ENCODE results near the gene PSMD13.

The PSMD13 gene

DNA sequence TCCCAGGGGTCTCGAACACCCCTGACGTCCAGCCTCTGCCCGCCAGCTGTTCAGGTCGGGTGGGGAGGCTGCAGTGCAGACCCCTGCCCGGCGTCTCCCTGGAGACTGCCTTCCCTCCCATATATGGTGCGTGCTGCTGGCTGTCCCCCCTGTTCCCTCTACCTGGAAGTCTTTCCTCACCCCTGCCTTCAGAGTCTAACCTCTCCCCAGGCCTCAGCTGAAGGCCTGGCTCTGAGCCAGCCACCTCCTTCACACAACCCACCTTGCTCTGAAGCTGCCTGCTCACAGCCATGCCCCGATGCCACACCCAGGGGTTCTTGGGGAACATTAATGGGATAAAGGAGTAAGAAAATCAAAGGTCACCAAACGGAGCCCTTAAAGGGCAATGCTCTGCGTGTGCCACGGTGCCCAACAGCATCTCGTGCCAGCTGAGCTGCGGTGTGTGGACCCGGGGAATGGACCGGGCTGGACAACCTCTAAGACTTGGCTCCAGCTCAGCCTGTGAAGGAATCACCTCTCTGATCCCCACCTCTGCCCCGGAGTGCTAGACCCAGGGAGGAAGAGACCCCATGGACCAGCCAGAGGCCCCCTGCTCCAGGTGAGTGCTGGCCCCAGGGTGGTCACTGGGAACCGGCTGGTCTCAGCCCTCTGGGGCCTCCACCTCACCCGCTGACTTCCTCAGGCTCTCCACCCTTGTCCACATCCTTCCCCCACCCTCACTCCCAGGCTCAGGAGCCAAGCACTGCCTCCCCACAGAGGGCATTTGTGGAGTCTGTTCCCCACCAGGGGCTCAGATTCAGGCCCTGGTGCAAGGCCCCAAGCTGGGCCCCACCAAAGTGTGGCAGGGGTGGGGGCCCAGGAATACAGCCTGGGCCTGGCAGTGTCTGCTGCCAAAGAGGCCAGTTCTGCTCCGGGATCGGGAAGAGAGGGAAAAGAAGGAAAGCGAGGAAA lies 41.5 kb downstream of the PSMD13 start, which contains the start of gene NLRP6:
Gene NLRP6, plus strand, starts transcription at position 407 of the 951 bp plus-strand sequence. Its CDS starts 163 bp downstream, at position 570.
- no peak for TF ChIP-seq CTCF (IDR thresholded peaks at IDR 0.05)

- no peak for TF ChIP-seq CTCF (IDR thresholded peaks at IDR 0.05)
Measured at GRCh38 chr11:279040-279965, 42.5 kb downstream of the PSMD13 start.

DNA sequence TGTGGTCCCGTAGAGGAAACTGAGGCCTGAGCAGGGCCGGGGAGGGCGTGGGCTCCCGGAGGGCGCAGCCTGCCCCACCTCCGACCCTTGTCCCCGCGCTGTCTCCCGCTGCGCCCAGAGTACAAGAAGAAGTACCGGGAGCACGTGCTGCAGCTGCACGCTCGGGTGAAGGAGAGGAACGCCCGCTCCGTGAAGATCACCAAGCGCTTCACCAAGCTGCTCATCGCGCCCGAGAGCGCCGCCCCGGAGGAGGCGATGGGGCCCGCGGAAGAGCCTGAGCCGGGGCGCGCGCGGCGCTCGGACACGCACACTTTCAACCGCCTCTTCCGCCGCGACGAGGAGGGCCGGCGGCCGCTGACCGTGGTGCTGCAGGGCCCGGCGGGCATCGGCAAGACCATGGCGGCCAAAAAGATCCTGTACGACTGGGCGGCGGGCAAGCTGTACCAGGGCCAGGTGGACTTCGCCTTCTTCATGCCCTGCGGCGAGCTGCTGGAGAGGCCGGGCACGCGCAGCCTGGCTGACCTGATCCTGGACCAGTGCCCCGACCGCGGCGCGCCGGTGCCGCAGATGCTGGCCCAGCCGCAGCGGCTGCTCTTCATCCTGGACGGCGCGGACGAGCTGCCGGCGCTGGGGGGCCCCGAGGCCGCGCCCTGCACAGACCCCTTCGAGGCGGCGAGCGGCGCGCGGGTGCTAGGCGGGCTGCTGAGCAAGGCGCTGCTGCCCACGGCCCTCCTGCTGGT lies 43.4 kb downstream of the PSMD13 start:
- 0 out of 2 replicates have a peak, but pooled peaks have one; percentile 22 for TF ChIP-seq CTCF (IDR thresholded peaks at IDR 0.05)

GRCh38 chr11:280706-281485 lies 44.1 kb downstream of the PSMD13 start:
- no peak for TF ChIP-seq CTCF (IDR thresholded peaks at IDR 0.05)

DNA sequence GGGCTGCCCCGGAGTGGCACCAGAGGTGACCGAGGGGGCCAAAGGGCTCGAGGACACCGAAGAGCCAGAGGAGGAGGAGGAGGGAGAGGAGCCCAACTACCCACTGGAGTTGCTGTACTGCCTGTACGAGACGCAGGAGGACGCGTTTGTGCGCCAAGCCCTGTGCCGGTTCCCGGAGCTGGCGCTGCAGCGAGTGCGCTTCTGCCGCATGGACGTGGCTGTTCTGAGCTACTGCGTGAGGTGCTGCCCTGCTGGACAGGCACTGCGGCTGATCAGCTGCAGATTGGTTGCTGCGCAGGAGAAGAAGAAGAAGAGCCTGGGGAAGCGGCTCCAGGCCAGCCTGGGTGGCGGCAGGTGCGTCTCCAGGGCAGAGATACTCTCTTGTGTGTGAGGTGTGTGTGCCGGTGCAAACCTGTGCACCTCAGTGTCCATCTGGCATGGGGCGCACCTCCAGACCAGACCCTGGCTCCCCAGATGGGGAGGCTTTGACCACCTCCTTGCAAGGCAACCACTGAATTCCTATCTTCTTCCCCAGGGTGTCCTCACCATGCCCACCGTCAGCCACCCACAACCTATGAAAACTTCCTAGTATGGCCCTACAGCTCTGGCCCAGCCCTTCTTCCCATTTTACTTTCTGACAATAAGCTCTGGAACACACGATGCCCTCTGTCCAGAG lies 44.8 kb downstream of the PSMD13 start:
- TF ChIP-seq CTCF (IDR thresholded peaks at IDR 0.05): no peak

- no peak for TF ChIP-seq CTCF (IDR thresholded peaks at IDR 0.05)
Measured at GRCh38 chr11:282171-282570, 45.4 kb downstream of the PSMD13 start.
